ENCODE results near the gene SLC39A5. TPM values are rescaled to one million over a fixed set of nuclear protein-coding genes. Genes with fewer than 3 reads are reported as not detected.
"Not testable (repeated sequence)": the region's sequence is repeated elsewhere in the genome, so short reads cannot be mapped to it uniquely, and the experiment has no call there.

The SLC39A5 gene
- total RNA-seq, 1 donor, result 0.54 TPM

GRCh38 chr12:56267443-56268071, 37.7 kb downstream of the SLC39A5 start:
- no peak for DNase-seq (ENCODE audit: low read depth in 2 of 3, low spot score in 2 of 3)

GRCh38 chr12:56271031-56271430, 41.2 kb downstream of the SLC39A5 start:
- DNase-seq (ENCODE audit: low read depth in 2 of 3, low spot score in 2 of 3), result peak in 1 of 3 donors; percentile 36

- not testable (repeated sequence) for DNase-seq (ENCODE audit: low read depth in 2 of 3, low spot score in 2 of 3)
Observed at GRCh38 chr12:56272468-56272867, 42.6 kb downstream of the SLC39A5 start.

GRCh38 chr12:56274299-56274698, 44.4 kb downstream of the SLC39A5 start:
- no peak for DNase-seq (ENCODE audit: low read depth in 2 of 3, low spot score in 2 of 3)

- no peak for DNase-seq (ENCODE audit: low read depth in 2 of 3, low spot score in 2 of 3)
Observed at GRCh38 chr12:56278905-56279304, 49.1 kb downstream of the SLC39A5 start.

GRCh38 chr12:56280849-56281248, 51.0 kb downstream of the SLC39A5 start:
- no peak for DNase-seq (ENCODE audit: low read depth in 2 of 3, low spot score in 2 of 3)

GRCh38 chr12:56282030-56282429, 52.2 kb downstream of the SLC39A5 start:
- no peak for DNase-seq (ENCODE audit: low read depth in 2 of 3, low spot score in 2 of 3)

GRCh38 chr12:56282579-56282978, 52.7 kb downstream of the SLC39A5 start:
- no peak for DNase-seq (ENCODE audit: low read depth in 2 of 3, low spot score in 2 of 3)

- DNase-seq (ENCODE audit: low read depth in 2 of 3, low spot score in 2 of 3), result not testable (repeated sequence)
Observed at GRCh38 chr12:56284263-56284662, 54.4 kb downstream of the SLC39A5 start.

- no peak for DNase-seq (ENCODE audit: low read depth in 2 of 3, low spot score in 2 of 3)
Observed at GRCh38 chr12:56286044-56286830, 56.4 kb downstream of the SLC39A5 start.

Other genes with a start within 250 kb of the SLC39A5 start
- gene SUOX, start 232.8 kb upstream of the SLC39A5 start, total RNA-seq, result 47.1 TPM
- 5.4 TPM for gene IKZF4, start 209.0 kb upstream of the SLC39A5 start, total RNA-seq
- gene RPS26, start 188.1 kb upstream of the SLC39A5 start, total RNA-seq, result 168 TPM
- gene ERBB3, start 149.9 kb upstream of the SLC39A5 start, total RNA-seq, result 0.27 TPM
- gene PA2G4, start 125.5 kb upstream of the SLC39A5 start, total RNA-seq, result 113 TPM
- gene RPL41, start 113.4 kb upstream of the SLC39A5 start, total RNA-seq, result 3,883 TPM
- gene ZC3H10, start 111.8 kb upstream of the SLC39A5 start, total RNA-seq, result 10.2 TPM
- gene ESYT1, start 101.8 kb upstream of the SLC39A5 start, total RNA-seq, result 254 TPM
- 47.1 TPM for gene MYL6B, start 77.5 kb upstream of the SLC39A5 start, total RNA-seq
- 563 TPM for gene MYL6, start 71.7 kb upstream of the SLC39A5 start, total RNA-seq
- 72.4 TPM for gene SMARCC2, start 40.6 kb upstream of the SLC39A5 start, total RNA-seq
- gene RNF41, start 8.1 kb upstream of the SLC39A5 start, total RNA-seq, result 205 TPM
- 21.0 TPM for gene NABP2, start 5.7 kb upstream of the SLC39A5 start, total RNA-seq
- gene ANKRD52, start 28.3 kb downstream of the SLC39A5 start, total RNA-seq, result 22.9 TPM
- gene COQ10A, start 36.9 kb downstream of the SLC39A5 start, total RNA-seq, result 17.2 TPM
- 106 TPM for gene CS, start 70.3 kb downstream of the SLC39A5 start, total RNA-seq
- gene CNPY2, start 85.9 kb downstream of the SLC39A5 start, total RNA-seq, result 48.2 TPM
- 61.1 TPM for gene PAN2, start 103.9 kb downstream of the SLC39A5 start, total RNA-seq
- gene IL23A, start 108.8 kb downstream of the SLC39A5 start, total RNA-seq, result 0.81 TPM
- gene STAT2, start 130.1 kb downstream of the SLC39A5 start, total RNA-seq, result 146 TPM
- gene APOF, start 132.8 kb downstream of the SLC39A5 start, total RNA-seq, result not detected
- 6.7 TPM for gene TIMELESS, start 219.4 kb downstream of the SLC39A5 start, total RNA-seq
- under 0.01 TPM for gene MIP, start 224.6 kb downstream of the SLC39A5 start, total RNA-seq
- gene SPRYD4, start 238.5 kb downstream of the SLC39A5 start, total RNA-seq, result 4.0 TPM

Measured in hematopoietic multipotent progenitor cell (in vitro differentiated cells).